IMR-90 (cell line): ENCODE results near the gene CPTP. TPM values are rescaled to one million over a fixed set of nuclear protein-coding genes. Genes with fewer than 3 reads are reported as not detected.

Source experiments
- ATAC-seq: fragments of 200-7000 bp; cut with Tn5 transposase; 2 replicates; pipeline ENCODE4 v1.9.1; 2020; ENCODE audit warnings: low read depth, mild to moderate bottlenecking, moderate library complexity
- BruUV-seq: library from RNA; stranded (reverse); fragments of 400-500 nt; replicated peaks from 2 replicates; lab custom pipeline; 2021; lab: Mats Ljungman, UMichigan
- CTCF ChIA-PET: fragments of 300-600 bp; formaldehyde crosslinking; extraction: SDS; loops from one replicate; lab custom pipeline; 2021; ENCODE audit warnings: antibody characterized with exemption; lab: Yijun Ruan, JAX
- POLR2A ChIA-PET: fragments of 300-600 bp; sonication (Branson Sonifier 250); formaldehyde crosslinking; loops from one replicate; lab custom pipeline; 2022; ENCODE audit warnings: antibody characterized with exemption; ENCODE audit not compliant: unreplicated experiment; lab: Charles Lee
- DNase-seq: peaks from one replicate; pipeline ENCODE4 v3.0.0; 2013
- H2AFZ ChIP-seq: replicated peaks from 2 replicates; pipeline ENCODE3; 2013; ENCODE audit warnings: low read length, mild to moderate bottlenecking; ENCODE audit not compliant: poor library complexity
- H2AK5ac ChIP-seq: 2 replicates; pipeline ENCODE4 v1.6.1; 2013; ENCODE audit warnings: low read depth, low read length, inconsistent platforms
- H2AK9ac ChIP-seq: replicated peaks from 2 replicates; pipeline ENCODE3; 2013; ENCODE audit warnings: mild to moderate bottlenecking, low read depth, low read length, moderate library complexity; ENCODE audit not compliant: poor library complexity
- H2BK120ac ChIP-seq: 2 replicates; pipeline ENCODE4 v1.6.1; 2013; ENCODE audit warnings: low read depth, low read length, inconsistent platforms
- H2BK15ac ChIP-seq: 3 replicates; pipeline ENCODE4 v1.6.1; 2013; ENCODE audit warnings: low read depth, low read length, inconsistent platforms
- H2BK20ac ChIP-seq: 2 replicates; pipeline ENCODE4 v1.6.1; 2013; ENCODE audit warnings: low read depth, mild to moderate bottlenecking, inconsistent platforms, low read length, moderate library complexity
- H2BK5ac ChIP-seq: 2 replicates; pipeline ENCODE4 v1.6.1; 2013; ENCODE audit warnings: mild to moderate bottlenecking, low read depth, low read length, inconsistent platforms; ENCODE audit not compliant: poor library complexity, severe bottlenecking
- H3K14ac ChIP-seq: replicated peaks from 2 replicates; pipeline ENCODE4 v1.6.1; 2013; ENCODE audit warnings: low read depth, low read length, inconsistent platforms
- H3K18ac ChIP-seq: 2 replicates; pipeline ENCODE4 v1.6.1; 2013; ENCODE audit warnings: low read depth, low read length, control low read depth
- H3K23ac ChIP-seq: 2 replicates; pipeline ENCODE4 v1.6.1; 2013; ENCODE audit warnings: low read depth, low read length, inconsistent platforms
- H3K27ac ChIP-seq: 2 replicates; pipeline ENCODE4 v1.5.1; 2013; ENCODE audit warnings: mild to moderate bottlenecking, control low read depth, low read length; ENCODE audit not compliant: insufficient read depth
- H3K27me3 ChIP-seq: 2 replicates; pipeline ENCODE4 v1.6.1; 2013; ENCODE audit warnings: low read length; ENCODE audit not compliant: control insufficient read depth, insufficient read depth
- H3K36me3 ChIP-seq: 2 replicates; pipeline ENCODE4 v1.6.1; 2013; ENCODE audit warnings: low read length, mixed read lengths; ENCODE audit not compliant: control insufficient read depth, insufficient read depth
- H3K4ac ChIP-seq: 2 replicates; pipeline ENCODE4 v1.6.1; 2013; ENCODE audit warnings: low read depth, low read length, inconsistent platforms
- H3K4me1 ChIP-seq: 2 replicates; pipeline ENCODE4 v1.6.1; 2013; ENCODE audit warnings: low read length, mixed read lengths; ENCODE audit not compliant: control insufficient read depth, insufficient read depth
- H3K4me2 ChIP-seq: 2 replicates; pipeline ENCODE4 v1.6.1; 2013; ENCODE audit warnings: low read depth, mild to moderate bottlenecking, control low read depth, low read length, moderate library complexity
- H3K4me3 ChIP-seq: 2 replicates; pipeline ENCODE4 v1.5.1; 2013; ENCODE audit warnings: low read depth, mild to moderate bottlenecking, control low read depth, low read length, moderate library complexity; ENCODE audit not compliant: insufficient read depth
- H3K56ac ChIP-seq: 2 replicates; pipeline ENCODE4 v1.6.1; 2013; ENCODE audit warnings: low read length, inconsistent platforms; ENCODE audit not compliant: insufficient read depth; ENCODE audit errors: extremely low read depth
- H3K79me1 ChIP-seq, 2 experiments: 2 replicates each; pipeline ENCODE4 v1.6.1; 2013; ENCODE audit warnings: low read length in 2 of 2, inconsistent platforms in 1 of 2, low read depth in 1 of 2
- H3K9ac ChIP-seq: 2 replicates; pipeline ENCODE4 v1.6.1; 2013; ENCODE audit warnings: low read depth, low read length, control low read depth
- H3K9me1 ChIP-seq: 2 replicates; pipeline ENCODE4 v1.6.1; 2013; ENCODE audit warnings: low read length, inconsistent platforms; ENCODE audit not compliant: insufficient read depth
- H3K9me3 ChIP-seq: 2 replicates; pipeline ENCODE4 v1.6.1; 2013; ENCODE audit warnings: low read length; ENCODE audit not compliant: control insufficient read depth, insufficient read depth
- H4K20me1 ChIP-seq: 2 replicates; pipeline ENCODE4 v1.6.1; 2013; ENCODE audit warnings: low read length, inconsistent platforms; ENCODE audit not compliant: insufficient read depth
- H4K5ac ChIP-seq: 2 replicates; pipeline ENCODE4 v1.6.1; 2013; ENCODE audit warnings: mild to moderate bottlenecking, low read depth, low read length, control low read depth
- H4K8ac ChIP-seq, 2 experiments: 2 replicates each; pipeline ENCODE4 v1.6.1; 2013; ENCODE audit warnings: low read depth in 2 of 2, low read length in 2 of 2, control low read depth in 1 of 2, inconsistent platforms in 1 of 2
- H4K91ac ChIP-seq: 2 replicates; pipeline ENCODE4 v1.6.1; 2013; ENCODE audit warnings: low read depth, low read length, inconsistent platforms; ENCODE audit not compliant: insufficient read depth
- CEBPB ChIP-seq: IDR thresholded peaks from 2 replicates; pipeline ENCODE4 v1.6.1; 2012; ENCODE audit warnings: low read depth, low read length, improper control_type of control experiment
- CHD1 ChIP-seq: IDR thresholded peaks from 2 replicates; pipeline ENCODE4 v1.6.1; 2012; ENCODE audit warnings: low read depth, low read length, improper control_type of control experiment
- FOS ChIP-seq: fragments of 150-350 bp; IDR thresholded peaks from 2 replicates; pipeline ENCODE4 v1.6.1; 2016; ENCODE audit warnings: low read depth, low read length
- MAZ ChIP-seq: IDR thresholded peaks from 2 replicates; pipeline ENCODE4 v1.6.1; 2012; ENCODE audit warnings: low read depth, mild to moderate bottlenecking, low read length, improper control_type of control experiment, moderate library complexity, borderline replicate concordance
- NFE2L2 ChIP-seq: fragments of 150-350 bp; IDR thresholded peaks from 2 replicates; pipeline ENCODE4 v1.6.1; 2016; ENCODE audit warnings: low read depth, mild to moderate bottlenecking, low read length
- POLR2A ChIP-seq: IDR thresholded peaks from 2 replicates; pipeline ENCODE4 v1.6.1; 2012; ENCODE audit warnings: mild to moderate bottlenecking, low read depth, low read length
- RAD21 ChIP-seq: IDR thresholded peaks from 2 replicates; pipeline ENCODE4 v1.6.1; 2012; ENCODE audit warnings: low read length, improper control_type of control experiment
- RCOR1 ChIP-seq: IDR thresholded peaks from 2 replicates; pipeline ENCODE4 v1.6.1; 2012; ENCODE audit warnings: mild to moderate bottlenecking, low read length, improper control_type of control experiment; ENCODE audit not compliant: insufficient replicate concordance
- WGBS, 2 experiments: methylation state at CpG; one replicate each; pipeline versions ENCODE4 v1.1.5 to v1.1.7; 2013; ENCODE audit warnings: missing lambda C conversion rate in 2 of 2; ENCODE audit not compliant: insufficient read length in 1 of 2; ENCODE audit errors: extremely low coverage in 2 of 2; 5-methylcytosine and 5-hydroxymethylcytosine counted together
- dilution Hi-C: fragments of 300-500 bp; cut with HindIII; formaldehyde crosslinking; loops from one replicate; pipeline ENCODE4 v1.14.3; 2018; ENCODE audit warnings: low sequenced_read_pairs; ENCODE audit not compliant: unreplicated experiment
- in situ Hi-C: fragments of 300-500 bp; cut with MboI; formaldehyde crosslinking; loops from 3 replicates; pipeline ENCODE4 v1.14.3; 2019; ENCODE audit warnings: low sequenced_read_pairs, inconsistent platforms, mixed read lengths
- intact Hi-C: fragments of 100-400 bp; cut with micrococcal nuclease; formaldehyde crosslinking; loops from 2 replicates; pipeline ENCODE4 v1.10.0; 2022
- polyA plus RNA-seq, 3 experiments: library from polyadenylated mRNA; depleted of rRNA; stranded (reverse); fragments of >200 nt; gene quantifications; 2 replicates each; pipeline ENCODE4 v1.2.3, GENCODE V29; 2012; ENCODE audit warnings: low replicate concordance in 1 of 3
- total RNA-seq: library from RNA; depleted of rRNA; stranded (reverse); fragments of >200 nt; gene quantifications from 2 replicates; pipeline ENCODE4 v1.2.3, GENCODE V29; 2012
- TF ChIP-seq, protein P1 (sequence below): fragments of 150-350 bp; IDR thresholded peaks from 2 replicates; pipeline ENCODE4 v1.6.1; 2017; ENCODE audit warnings: mild to moderate bottlenecking, antibody characterized with exemption, low read length, low read depth

The CPTP gene
- total and polyA plus RNA-seq, 2 of the 4 experiments (the other 2 are of a cell fraction): 2.7 to 12.1 TPM

DNA sequence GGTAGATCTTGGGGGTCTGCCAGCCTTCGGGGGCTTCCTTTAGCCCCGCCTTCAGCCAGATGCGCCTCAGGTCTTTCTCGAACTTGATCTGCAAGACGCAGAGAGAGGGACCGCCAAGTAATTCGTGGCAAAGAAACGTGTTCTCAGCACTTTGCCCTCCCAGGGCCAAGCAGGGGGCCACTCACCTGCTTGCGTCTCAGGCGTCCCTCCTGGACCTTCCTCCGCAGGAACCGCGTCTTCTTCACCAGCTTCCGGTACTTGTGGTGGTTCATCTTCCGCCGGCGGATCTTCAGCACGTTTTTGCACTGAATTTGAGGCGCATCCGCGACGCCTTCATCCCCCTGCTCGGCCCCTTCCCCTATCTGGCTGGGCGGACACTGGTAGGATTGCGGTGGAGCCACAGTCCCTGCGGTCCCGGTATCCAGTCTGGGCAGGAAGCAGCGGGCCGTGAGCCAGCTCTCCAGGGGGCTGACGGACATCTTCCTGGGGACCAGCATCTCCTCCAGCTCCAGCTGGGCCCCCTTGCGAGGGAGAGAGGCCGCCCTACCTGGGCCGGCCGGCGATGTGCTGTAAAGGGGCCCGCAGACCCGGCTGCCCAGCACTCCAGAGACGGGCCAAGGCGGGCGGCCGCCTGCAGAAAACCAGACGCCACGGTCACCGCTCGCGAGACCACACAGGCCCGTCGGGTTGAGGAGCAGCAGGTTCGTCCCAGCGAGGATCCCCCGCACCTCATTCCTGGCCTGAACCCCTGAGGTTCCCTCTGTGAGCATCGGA, 49.4 kb downstream of the CPTP start (continued):
- no peak for TF ChIP-seq RCOR1
- TF ChIP-seq POLR2A: no peak
- no peak for TF ChIP-seq MAZ
- no peak for TF ChIP-seq NFE2L2

DNA sequence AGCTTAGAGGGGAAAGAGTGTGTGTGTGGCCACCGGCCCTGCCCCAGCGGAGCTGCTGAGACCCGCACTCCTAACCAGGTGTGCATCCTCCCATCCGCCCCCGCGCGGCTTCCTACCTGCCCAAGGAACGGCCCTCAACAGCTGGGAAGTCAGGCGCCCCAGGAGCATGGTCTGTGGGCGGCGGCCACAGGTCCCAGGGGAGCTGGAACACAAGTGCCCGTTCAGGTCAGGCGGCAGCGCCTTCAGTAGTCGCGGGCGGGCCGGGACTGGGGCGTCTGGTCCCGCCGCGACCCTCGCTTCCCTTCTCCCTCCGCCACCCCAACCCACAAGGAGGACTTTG, 50.0 kb downstream of the CPTP start:
- Histone ChIP-seq H3K4ac (peak overlapping the region; percentile 43), H3K27ac (peak overlapping the region; percentile 43), H2BK20ac (no peak overlapping the region), H2BK5ac (peak overlapping the region; percentile 59), H2BK120ac (0 out of 2 replicates have a peak overlapping the region, but pooled peaks have one; percentile 8), H4K91ac (peak overlapping the region; percentile 9), H3K23ac (0 out of 2 replicates have a peak overlapping the region, but pooled peaks have one; percentile 59), H4K8ac (peak overlapping the region; percentile 35 to 64; a peak in 2 of 4 replicates), H2AK5ac (peak overlapping the region; percentile 72), H3K4me2 (peak overlapping the region; percentile 96), H3K36me3 (peaks cover 8% of the 10 kb centered on the region), H3K4me1 (peaks cover 12% of the 10 kb centered on the region), H4K20me1 (peaks cover 11% of the 10 kb centered on the region; the same call in 1 of the 2 replicates), H3K14ac (peak overlapping the region; percentile 71; the same call in 1 of the 2 replicates), H3K9me3 (no peaks in the 10 kb centered on the region), H3K56ac (peak overlapping the region; percentile 16; the same call in 1 of the 2 replicates), H3K27me3 (no peaks in the 10 kb centered on the region), H2AFZ (peak overlapping the region; percentile 93), H4K5ac (no peak overlapping the region), H2AK9ac (peak overlapping the region; percentile 94), H3K9me1 (0 out of 2 replicates have a peak, but pooled peaks cover 5% of the 10 kb centered on the region), H3K79me1 (peaks cover 3 to 50% of the 10 kb centered on the region in 2 experiments; a peak in 3 of 4 replicates), H2BK15ac (no peak overlapping the region), H3K4me3 (peak overlapping the region; percentile 59), H3K9ac (peak overlapping the region; percentile 47), H3K18ac (no peak overlapping the region)
- no TSS peak for BruUV-seq
- ATAC-seq: no peak
- no peak for DNase-seq
- intact Hi-C loops: no loop called here
- 0% methylated on average over 8 of the region's 24 CpGs; no CpG with 5 or more reads in 1 of the 2 experiments for WGBS, 2 experiments
- POLR2A ChIA-PET: interaction anchor here (0.8 kb wide), 2 partner anchors 15 to 29 kb away, joined by 3 read pairs; no protein-coding TSS in a partner anchor
- CTCF ChIA-PET: interaction anchor here (0.5 to 1.0 kb wide), 2 partner anchors 55 to 284 kb away, joined by 3 to 4 read pairs; no protein-coding TSS in a partner anchor
- in situ Hi-C loops: no loop called here
- TF ChIP-seq, protein P1, sequence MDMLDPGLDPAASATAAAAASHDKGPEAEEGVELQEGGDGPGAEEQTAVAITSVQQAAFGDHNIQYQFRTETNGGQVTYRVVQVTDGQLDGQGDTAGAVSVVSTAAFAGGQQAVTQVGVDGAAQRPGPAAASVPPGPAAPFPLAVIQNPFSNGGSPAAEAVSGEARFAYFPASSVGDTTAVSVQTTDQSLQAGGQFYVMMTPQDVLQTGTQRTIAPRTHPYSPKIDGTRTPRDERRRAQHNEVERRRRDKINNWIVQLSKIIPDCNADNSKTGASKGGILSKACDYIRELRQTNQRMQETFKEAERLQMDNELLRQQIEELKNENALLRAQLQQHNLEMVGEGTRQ: no peak
- TF ChIP-seq CEBPB (no peak), MAZ (no peak), FOS (no peak), RAD21 (no peak), CHD1 (no peak)
- dilution Hi-C loops: no loop called here
